H1 (cell line): ENCODE data around the gene PTDSS2. TPM values are rescaled to one million over a fixed set of nuclear protein-coding genes. Genes with fewer than 3 reads are reported as not detected.

Source experiments
- CTCF ChIA-PET: fragments of 300-600 bp; sonication (Branson Sonifier 250); formaldehyde crosslinking; loops from one replicate; lab custom pipeline; 2021; ENCODE audit not compliant: partially characterized antibody; lab: Charles Lee
- POLR2A ChIA-PET: fragments of 300-600 bp; sonication (Branson Sonifier 250); formaldehyde crosslinking; loops from one replicate; lab custom pipeline; 2021; ENCODE audit warnings: inconsistent platforms; ENCODE audit not compliant: partially characterized antibody; lab: Charles Lee
- DNase-seq, 2 experiments: peaks; one replicate each; pipeline versions ENCODE4 v3.0.0 to v3.0.0-alpha.2; 2010 to 2022; ENCODE audit warnings: low spot score in 2 of 2, low read depth in 1 of 2, mixed read lengths in 1 of 2
- FAIRE-seq: peaks from 2 replicates; lab custom pipeline; 2011; peaks lifted over from hg19 to GRCh38; lab: Jason Lieb, UNC
- H2AFZ ChIP-seq: 2 replicates; pipeline ENCODE4 v1.8.1; 2012; ENCODE audit warnings: low read length, inconsistent platforms
- H2AK5ac ChIP-seq: 2 replicates; pipeline ENCODE4 v1.6.1; 2013; ENCODE audit warnings: low read depth, low read length
- H2BK120ac ChIP-seq: replicated peaks from 2 replicates; pipeline ENCODE3; 2013; ENCODE audit warnings: low read depth, low read length, inconsistent platforms
- H2BK12ac ChIP-seq: 2 replicates; pipeline ENCODE4 v1.6.1; 2013; ENCODE audit warnings: low read depth, low read length
- H2BK15ac ChIP-seq: 2 replicates; pipeline ENCODE4 v1.6.1; 2013; ENCODE audit warnings: low read length
- H2BK20ac ChIP-seq: 2 replicates; pipeline ENCODE4 v1.6.1; 2013; ENCODE audit warnings: low read length
- H2BK5ac ChIP-seq: 2 replicates; pipeline ENCODE4 v1.6.1; 2013; ENCODE audit warnings: low read depth, low read length
- H3K14ac ChIP-seq: 2 replicates; pipeline ENCODE4 v1.6.1; 2013; ENCODE audit warnings: inconsistent platforms; ENCODE audit not compliant: insufficient read length
- H3K18ac ChIP-seq: 2 replicates; pipeline ENCODE4 v1.6.1; 2013; ENCODE audit warnings: low read length; ENCODE audit errors: extremely low read depth
- H3K23ac ChIP-seq: 2 replicates; pipeline ENCODE4 v1.6.1; 2013; ENCODE audit warnings: inconsistent platforms; ENCODE audit not compliant: insufficient read length
- H3K23me2 ChIP-seq: 2 replicates; pipeline ENCODE4 v1.6.1; 2013; ENCODE audit warnings: low read depth, low read length
- H3K27ac ChIP-seq: 2 replicates; pipeline ENCODE4 v1.6.1; 2011; ENCODE audit warnings: low read depth, low read length, inconsistent platforms
- H3K27me3 ChIP-seq, 4 experiments: replicated peaks in 1 of 4; 1 replicate in 1 of 4; 2 replicates in 3 of 4; pipeline versions ENCODE4 v1.6.1 to v1.8.1; 2011 to 2013; ENCODE audit warnings: low read length in 3 of 4, mild to moderate bottlenecking in 3 of 4, inconsistent platforms in 2 of 4, mixed read lengths in 2 of 4, moderate library complexity in 1 of 4; ENCODE audit not compliant: control insufficient read depth in 3 of 4, insufficient read depth in 3 of 4; ENCODE audit errors: extremely low read depth in 1 of 4
- H3K36me3 ChIP-seq, 4 experiments: 2 replicates each; pipeline versions ENCODE4 v1.6.1 to v1.8.1; 2011 to 2013; ENCODE audit warnings: mild to moderate bottlenecking in 4 of 4, low read length in 3 of 4, moderate library complexity in 2 of 4, control low read depth in 1 of 4, inconsistent platforms in 1 of 4; ENCODE audit not compliant: insufficient read depth in 4 of 4, control insufficient read depth in 2 of 4
- H3K4ac ChIP-seq: replicated peaks from 2 replicates; pipeline ENCODE3; 2013; ENCODE audit warnings: low read length, low read depth, mixed read lengths, inconsistent platforms; ENCODE audit not compliant: insufficient read length
- H3K4me1 ChIP-seq, 4 experiments: replicated peaks in 1 of 4; 1 replicate in 1 of 4; 2 replicates in 3 of 4; pipeline versions ENCODE4 v1.6.1 to v1.8.1; 2011 to 2013; ENCODE audit warnings: low read length in 3 of 4, inconsistent platforms in 2 of 4, mixed read lengths in 1 of 4; ENCODE audit not compliant: insufficient read depth in 4 of 4, control insufficient read depth in 3 of 4
- H3K4me2 ChIP-seq, 2 experiments: 2 replicates each; pipeline versions ENCODE4 v1.6.1 to v1.8.1; 2011 to 2013; ENCODE audit warnings: low read depth in 2 of 2, low read length in 2 of 2, control low read depth in 1 of 2, inconsistent platforms in 1 of 2, mild to moderate bottlenecking in 1 of 2; ENCODE audit not compliant: insufficient read depth in 1 of 2
- H3K4me3 ChIP-seq, 4 experiments: fragments of 200-600, 300-600 bp in 1 of 4; sonication (generic), shearing (Covaris generic), sonication (Bioruptor Twin) in 1 of 4; 2 replicates each; pipeline versions ENCODE4 v1.5.1 to v1.8.1; 2011 to 2016; ENCODE audit warnings: low read length in 4 of 4, low read depth in 3 of 4, control low read depth in 2 of 4, inconsistent platforms in 2 of 4, mild to moderate bottlenecking in 2 of 4, mixed read lengths in 1 of 4, moderate library complexity in 1 of 4; ENCODE audit not compliant: insufficient read depth in 2 of 4; ENCODE audit errors: extremely low read depth in 1 of 4
- H3K56ac ChIP-seq: replicated peaks from 2 replicates; pipeline ENCODE3; 2013; ENCODE audit warnings: low read depth, mild to moderate bottlenecking, mixed read lengths, low read length, inconsistent platforms; ENCODE audit not compliant: insufficient read length
- H3K79me1 ChIP-seq: 2 replicates; pipeline ENCODE4 v1.6.1; 2013; ENCODE audit warnings: low read depth, low read length, control low read depth
- H3K79me2 ChIP-seq, 2 experiments: 2 replicates each; pipeline versions ENCODE4 v1.6.1 to v1.8.1; 2012 to 2013; ENCODE audit warnings: low read length in 2 of 2, mild to moderate bottlenecking in 2 of 2, inconsistent platforms in 1 of 2; ENCODE audit not compliant: insufficient read depth in 2 of 2, control insufficient read depth in 1 of 2
- H3K9ac ChIP-seq, 4 experiments: replicated peaks in 1 of 4; 1 replicate in 1 of 4; 2 replicates in 3 of 4; pipeline versions ENCODE4 v1.6.1 to v1.8.1; 2011 to 2013; ENCODE audit warnings: low read depth in 3 of 4, low read length in 3 of 4, control low read depth in 2 of 4, mild to moderate bottlenecking in 2 of 4, moderate library complexity in 2 of 4, inconsistent platforms in 1 of 4; ENCODE audit errors: extremely low read depth in 1 of 4
- H3K9me3 ChIP-seq, 2 experiments: 2 replicates each; pipeline versions ENCODE4 v1.6.1 to v1.8.1; 2012 to 2013; ENCODE audit warnings: mild to moderate bottlenecking in 2 of 2, moderate library complexity in 2 of 2, control low read depth in 1 of 2, inconsistent platforms in 1 of 2, low read depth in 1 of 2, low read length in 1 of 2, mixed read lengths in 1 of 2; ENCODE audit not compliant: insufficient read depth in 2 of 2
- H4K20me1 ChIP-seq, 2 experiments: replicated peaks in 1 of 2; 2 replicates each; pipeline versions ENCODE3 to v1.8.1; 2011 to 2013; ENCODE audit warnings: inconsistent platforms in 2 of 2, low read length in 2 of 2, mild to moderate bottlenecking in 1 of 2; ENCODE audit not compliant: insufficient read depth in 2 of 2, control insufficient read depth in 1 of 2
- H4K5ac ChIP-seq: 2 replicates; pipeline ENCODE4 v1.6.1; 2013; ENCODE audit warnings: low read length, low read depth, mixed read lengths, inconsistent platforms; ENCODE audit not compliant: insufficient read length
- H4K8ac ChIP-seq: 2 replicates; pipeline ENCODE4 v1.8.0; 2013; ENCODE audit warnings: mild to moderate bottlenecking, moderate library complexity, low read length, inconsistent platforms; ENCODE audit not compliant: insufficient read depth; ENCODE audit errors: extremely low read depth
- H4K91ac ChIP-seq: replicated peaks from 2 replicates; pipeline ENCODE3; 2013; ENCODE audit warnings: low read length, mixed read lengths, inconsistent platforms; ENCODE audit not compliant: insufficient read length
- CEBPB ChIP-seq: IDR thresholded peaks from 2 replicates; pipeline ENCODE4 v1.6.1; 2012; ENCODE audit warnings: low read depth, low read length
- CREB1 ChIP-seq: IDR thresholded peaks from 2 replicates; pipeline ENCODE4 v1.6.1; 2012; ENCODE audit warnings: inconsistent platforms
- CTBP2 ChIP-seq: IDR thresholded peaks from 2 replicates; pipeline ENCODE4 v1.7.0; 2011; ENCODE audit warnings: borderline replicate concordance, mild to moderate bottlenecking, moderate library complexity, mixed read lengths, low read length; ENCODE audit not compliant: insufficient read depth, insufficient read length
- EP300 ChIP-seq, 2 experiments: IDR thresholded peaks; 1 replicate in 1 of 2; 2 replicates in 1 of 2; pipeline ENCODE4 v1.6.1; 2011 to 2012; ENCODE audit warnings: low read depth in 2 of 2, low read length in 2 of 2, mild to moderate bottlenecking in 2 of 2, borderline replicate concordance in 1 of 2, inconsistent platforms in 1 of 2, moderate library complexity in 1 of 2
- JUN ChIP-seq: IDR thresholded peaks from 2 replicates; pipeline ENCODE4 v1.6.1; 2011; ENCODE audit warnings: low read depth, mild to moderate bottlenecking, improper control_type of control experiment, low read length
- NRF1 ChIP-seq: IDR thresholded peaks from 2 replicates; pipeline ENCODE4 v1.6.1; 2011; ENCODE audit warnings: mild to moderate bottlenecking, low read depth, low read length, improper control_type of control experiment
- RAD21 ChIP-seq, 2 experiments: IDR thresholded peaks in 1 of 2; conservative IDR thresholded peaks in 1 of 2; 2 replicates each; pipeline ENCODE4 v1.6.1; 2011; ENCODE audit warnings: low read depth in 2 of 2, low read length in 2 of 2, improper control_type of control experiment in 1 of 2, inconsistent platforms in 1 of 2, mild to moderate bottlenecking in 1 of 2, moderate library complexity in 1 of 2
- TAF1 ChIP-seq: IDR thresholded peaks from 2 replicates; pipeline ENCODE4 v1.6.1; 2011; ENCODE audit warnings: mild to moderate bottlenecking, low read depth, low read length
- TAF7 ChIP-seq: optimal IDR thresholded peaks from 2 replicates; pipeline ENCODE3; 2011; ENCODE audit warnings: low read depth, mild to moderate bottlenecking, inconsistent platforms, low read length, moderate library complexity, borderline replicate concordance
- WGBS, 2 experiments: shearing (Covaris generic) in 1 of 2; methylation state at CpG; one replicate each; pipeline versions ENCODE4 v1.1.6 to v1.1.7; 2013 to 2015; ENCODE audit warnings: low lambda C conversion rate in 2 of 2, mixed read lengths in 2 of 2, inconsistent platforms in 1 of 2, low coverage in 1 of 2, missing lambda C conversion rate in 1 of 2; ENCODE audit not compliant: insufficient replicate concordance in 2 of 2, insufficient coverage in 1 of 2, insufficient read length in 1 of 2; ENCODE audit errors: extremely low coverage in 1 of 2, missing lambda C conversion rate in 1 of 2; 5-methylcytosine and 5-hydroxymethylcytosine counted together
- polyA plus RNA-seq, 7 experiments: library from polyadenylated mRNA; depleted of rRNA in 3 of 7; stranded (reverse) in 5 of 7; unstranded in 2 of 7; fragments of >200 nt in 5 of 7; fragments of 200-250 nt in 2 of 7; gene quantifications; 1 replicate in 5 of 7; 2 replicates in 1 of 7; 4 replicates in 1 of 7; pipeline versions ENCODE4 v1.2.1 to v1.2.3, GENCODE V29; 2011 to 2013; ENCODE audit warnings: missing spikeins in 2 of 7, mixed read lengths in 2 of 7
- total RNA-seq: library from RNA; stranded (reverse); fragmentation: NEBNext Ultra II Directional; extraction: Animal tissue kit (Norgen Biotek cat#: 25700); gene quantifications from 2 replicates; pipeline ENCODE4 v1.2.1, GENCODE V29; 2021

Gene PTDSS2
- total and polyA plus RNA-seq, 2 of the 8 experiments (the other 6 are each of a cell fraction or from before 2014, with no cell fraction given) = 48.7 to 68.2 TPM

- H3K27me3 ChIP-seq = peaks cover 0 to 14% (median 4%) of the 10 kb centered on the region in 4 experiments; a peak in 5 of 7 replicates
- H3K9me3 ChIP-seq = no peaks in the 10 kb centered on the region
- no peak overlapping the region for H3K23ac ChIP-seq
- no peak overlapping the region for H3K4ac ChIP-seq
- H3K4me3 ChIP-seq = no peak overlapping the region
- no peak overlapping the region for H3K9ac ChIP-seq
- no peak overlapping the region for H2BK12ac ChIP-seq
- no peak overlapping the region for H3K14ac ChIP-seq
- no peaks in the 10 kb centered on the region for H3K79me1 ChIP-seq
- no peak overlapping the region for H2AFZ ChIP-seq
- H2BK5ac ChIP-seq = no peak overlapping the region
- ChIA-PET POLR2A (interaction anchor here (0.6 to 1.8 kb wide), 7 partner anchors 14 to 307 kb away, joined by 3 to 8 read pairs (median 3); no protein-coding TSS in a partner anchor), CTCF (interaction anchor here (1.5 to 1.6 kb wide), 2 partner anchors 11 to 15 kb away, joined by 4 to 9 read pairs; no protein-coding TSS in a partner anchor)
- 96% methylated on average over 30 of the region's 33 CpGs; no CpG with 5 or more reads in 1 of the 2 experiments for WGBS, 2 experiments
- no peak overlapping the region for H4K5ac ChIP-seq
- no peak overlapping the region for H3K56ac ChIP-seq
- H2BK20ac ChIP-seq = no peak overlapping the region
- H3K36me3 ChIP-seq = peaks cover 0 to 15% (median 6%) of the 10 kb centered on the region in 4 experiments; a peak in 5 of 8 replicates
- H3K18ac ChIP-seq = no peak overlapping the region
- peaks cover 0 to 15% (median 9%) of the 10 kb centered on the region in 4 experiments; a peak in 5 of 7 replicates for H3K4me1 ChIP-seq
- FAIRE-seq = no peak
- no peak overlapping the region for H2AK5ac ChIP-seq
- no peak for DNase-seq
- no peak overlapping the region for H4K91ac ChIP-seq
- peaks cover 21% of the 10 kb centered on the region; the same call in 1 of the 2 replicates for H3K23me2 ChIP-seq
- H2BK15ac ChIP-seq = no peak overlapping the region
- peak overlapping the region; percentile 57 for H4K8ac ChIP-seq
- no peak overlapping the region for H3K4me2 ChIP-seq
- H3K79me2 ChIP-seq = no peaks in the 10 kb centered on the region
- H2BK120ac ChIP-seq = no peak overlapping the region
- no peak overlapping the region; the same call in 1 of the 2 replicates for H3K27ac ChIP-seq
- H4K20me1 ChIP-seq = peaks cover 7 to 11% of the 10 kb centered on the region in 2 experiments
- TF ChIP-seq NRF1 (no peak), CEBPB (no peak), CTBP2 (no peak), TAF7 (no peak), RAD21 (IDR thresholded peaks at IDR 0.05 in 1 of 2, conservative IDR thresholded peaks at IDR 0.05 in 1 of 2; ENCODE audit: low read depth in 2 of 2, low read length in 2 of 2) (no peak), CREB1 (no peak), JUN (no peak), TAF1 (no peak), EP300 (IDR thresholded peaks at IDR 0.05; ENCODE audit: borderline replicate concordance in 1 of 2, low read depth in 2 of 2, low read length in 2 of 2) (no peak)
Measured at GRCh38 chr11:532986-533585, 83.0 kb downstream of the PTDSS2 start.
